Smooth muscle cell (in vitro differentiated cells): ENCODE measurements around the gene NGB. TPM values are rescaled to one million over a fixed set of nuclear protein-coding genes. Genes with fewer than 3 reads are reported as not detected.

Source experiments
- DNase-seq: peaks from one replicate; lab custom pipeline; 2025; ENCODE audit not compliant: unreplicated experiment; lab: John Stamatoyannopoulos, UW
- H2AFZ ChIP-seq: fragments of 200-600 bp; sonication (generic); 2 replicates; pipeline ENCODE4 v1.6.0; 2016; ENCODE audit warnings: antibody characterized with exemption, low read depth, mild to moderate bottlenecking
- H3F3A ChIP-seq: fragments of 200-600 bp; sonication (generic); 2 replicates; pipeline ENCODE4 v1.6.0; 2017; ENCODE audit warnings: antibody characterized with exemption, low read depth
- H3K27ac ChIP-seq: fragments of 200-600 bp; sonication (generic); 2 replicates; pipeline ENCODE4 v1.5.1; 2016; ENCODE audit warnings: low read depth, mild to moderate bottlenecking
- H3K27me3 ChIP-seq: fragments of 200-600 bp; sonication (generic); 2 replicates; pipeline ENCODE4 v1.6.1; 2016; ENCODE audit warnings: low read depth, mild to moderate bottlenecking
- H3K36me3 ChIP-seq: fragments of 200-600 bp; sonication (generic); 2 replicates; pipeline ENCODE4 v1.5.1; 2016; ENCODE audit warnings: low read depth
- H3K4me1 ChIP-seq: fragments of 200-600 bp; sonication (generic); 2 replicates; pipeline ENCODE4 v1.5.1; 2016; ENCODE audit warnings: low read depth
- H3K4me2 ChIP-seq: fragments of 200-600 bp; sonication (generic); 2 replicates; pipeline ENCODE4 v1.6.0; 2016; ENCODE audit warnings: mild to moderate bottlenecking
- H3K4me3 ChIP-seq: fragments of 200-600 bp; sonication (generic); 2 replicates; pipeline ENCODE4 v1.5.1; 2016; ENCODE audit warnings: mild to moderate bottlenecking
- H3K79me2 ChIP-seq: fragments of 200-600 bp; sonication (generic); 2 replicates; pipeline ENCODE4 v1.6.0; 2016; ENCODE audit warnings: low read depth, mild to moderate bottlenecking
- H3K9ac ChIP-seq: fragments of 200-600 bp; sonication (generic); 2 replicates; pipeline ENCODE4 v1.6.0; 2016; ENCODE audit warnings: low read depth
- H3K9me3 ChIP-seq: fragments of 200-600 bp; sonication (generic); replicated peaks from 2 replicates; pipeline ENCODE4 v1.5.1; 2016; ENCODE audit warnings: low read depth
- H4K20me1 ChIP-seq: fragments of 200-600 bp; sonication (generic); 2 replicates; pipeline ENCODE4 v1.6.0; 2016; ENCODE audit warnings: low read depth
- CTCF ChIP-seq: fragments of 200-600 bp; sonication (generic); IDR thresholded peaks from 2 replicates; pipeline ENCODE4 v1.5.1; 2017; ENCODE audit warnings: borderline replicate concordance, mild to moderate bottlenecking, antibody characterized with exemption; ENCODE audit not compliant: insufficient read depth, poor library complexity, severe bottlenecking
- WGBS: methylation state at CpG from one replicate; pipeline ENCODE4 v1.1.7; 2016; ENCODE audit warnings: low lambda C conversion rate; 5-methylcytosine and 5-hydroxymethylcytosine counted together
- polyA plus RNA-seq: library from polyadenylated mRNA; unstranded; fragments of >200 nt; fragmentation: Nextera tagmentation; extraction: Ambion mirVana; gene quantifications from 2 replicates; pipeline ENCODE4 v1.2.1, GENCODE V29; 2016
- total RNA-seq: library from RNA; depleted of rRNA; stranded (reverse); fragments of >200 nt; gene quantifications from 2 replicates; pipeline ENCODE4 v1.2.3, GENCODE V29; 2014

NGB gene
- total and polyA plus RNA-seq, 2 experiments from 2014 or later, result not detected

GRCh38 chr14:77279719-77280118 lies 8.7 kb upstream of the NGB start:
- no peaks in the 10 kb centered on the region for H3K9me3 ChIP-seq
- no peak overlapping the region for H3K27ac ChIP-seq
- H3K36me3 ChIP-seq, result no peaks in the 10 kb centered on the region
- no peaks in the 10 kb centered on the region for H3K4me1 ChIP-seq
- H3F3A ChIP-seq, result no peaks in the 10 kb centered on the region
- 97% methylated on average over 13 of the region's 13 CpGs for whole genome bisulfite sequencing
- no peak overlapping the region for H3K9ac ChIP-seq
- H3K79me2 ChIP-seq, result no peaks in the 10 kb centered on the region
- H2AFZ ChIP-seq, result no peak overlapping the region
- TF ChIP-seq CTCF, result no peak
- H3K4me2 ChIP-seq, result no peak overlapping the region
- H3K4me3 ChIP-seq, result no peak overlapping the region
- H3K27me3 ChIP-seq, result no peaks in the 10 kb centered on the region
- no peak for DNase-seq
- no peaks in the 10 kb centered on the region for H4K20me1 ChIP-seq

- no peak overlapping the region for H3K4me2 ChIP-seq
- H3K4me1 ChIP-seq, result no peaks in the 10 kb centered on the region
- H3K27me3 ChIP-seq, result no peaks in the 10 kb centered on the region
- WGBS, result 98% methylated on average over 14 of the region's 14 CpGs
- H3K9ac ChIP-seq, result no peak overlapping the region
- no peaks in the 10 kb centered on the region for H3F3A ChIP-seq
- TF ChIP-seq CTCF, result no peak
- no peaks in the 10 kb centered on the region for H3K79me2 ChIP-seq
- no peak overlapping the region for H3K27ac ChIP-seq
- no peak overlapping the region for H2AFZ ChIP-seq
- no peak for DNase-seq
- no peaks in the 10 kb centered on the region for H4K20me1 ChIP-seq
- no peaks in the 10 kb centered on the region for H3K36me3 ChIP-seq
- no peak overlapping the region for H3K4me3 ChIP-seq
- no peaks in the 10 kb centered on the region for H3K9me3 ChIP-seq
Observed at GRCh38 chr14:77278461-77279230, 7.6 kb upstream of the NGB start.

GRCh38 chr14:77276959-77277358 lies 6.0 kb upstream of the NGB start:
- TF ChIP-seq CTCF, result no peak
- Histone ChIP-seq H3K27ac (no peak overlapping the region), H3K9ac (no peak overlapping the region), H3K36me3 (no peaks in the 10 kb centered on the region), H3K79me2 (no peaks in the 10 kb centered on the region), H3K4me2 (no peak overlapping the region), H3K27me3 (peaks cover 12% of the 10 kb centered on the region), H3K4me1 (no peaks in the 10 kb centered on the region), H3F3A (no peaks in the 10 kb centered on the region), H3K9me3 (no peaks in the 10 kb centered on the region), H2AFZ (no peak overlapping the region), H4K20me1 (no peaks in the 10 kb centered on the region), H3K4me3 (no peak overlapping the region)
- 96% methylated on average over 12 of the region's 12 CpGs for WGBS
- DNase-seq, result no peak
